Lower lobe of right lung (tissue), 2 donors: ENCODE measurements around the gene ZNF23. TPM values are rescaled to one million over a fixed set of nuclear protein-coding genes. Genes with fewer than 3 reads are reported as not detected.

Experiments used
- ATAC-seq, 2 donors: fragments of 200-7000 bp; cut with Tn5 transposase; one replicate each; pipeline ENCODE4 v1.9.1; 2020 to 2022; ENCODE audit warnings: mild to moderate bottlenecking in 2 of 2, moderate library complexity in 2 of 2
- DNase-seq: peaks from one replicate; pipeline ENCODE4 v3.0.0-alpha.2; 2020
- H3K27ac ChIP-seq: fragments of 200-600 bp; one replicate; pipeline ENCODE4 v1.8.0; 2022
- H3K27me3 ChIP-seq: fragments of 200-600 bp; one replicate; pipeline ENCODE4 v1.8.0; 2022; ENCODE audit warnings: low read depth
- H3K36me3 ChIP-seq: fragments of 200-600 bp; one replicate; pipeline ENCODE4 v1.8.0; 2022; ENCODE audit warnings: mild to moderate bottlenecking
- H3K4me1 ChIP-seq: fragments of 200-600 bp; one replicate; pipeline ENCODE4 v1.8.0; 2022
- H3K4me3 ChIP-seq: fragments of 200-600 bp; one replicate; pipeline ENCODE4 v1.8.0; 2022; ENCODE audit warnings: mild to moderate bottlenecking
- H3K9me3 ChIP-seq: fragments of 200-600 bp; one replicate; pipeline ENCODE4 v1.8.0; 2022
- intact Hi-C: fragments of 100-400 bp; cut with DNase I; formaldehyde crosslinking; loops from one replicate; pipeline ENCODE4 v1.11.0; 2022
- total RNA-seq: library from RNA; stranded (reverse); fragmentation: NEBNext Ultra II Directional; extraction: Animal tissue kit (Norgen Biotek cat#: 25700); gene quantifications from one replicate; pipeline ENCODE4 v1.2.1, GENCODE V29; 2021
- TF ChIP-seq, protein P1 (sequence below): fragments of 200-600 bp; IDR thresholded peaks from one replicate; pipeline ENCODE4 v1.8.0; 2022; ENCODE audit warnings: antibody characterized with exemption, mild to moderate bottlenecking
- donor health status: DM: no; HTN: yes; CAD: no; lungs with severe emphysema.

ZNF23 gene
- total RNA-seq, 1 donor from 2014 or later: 9.5 TPM

DNA sequence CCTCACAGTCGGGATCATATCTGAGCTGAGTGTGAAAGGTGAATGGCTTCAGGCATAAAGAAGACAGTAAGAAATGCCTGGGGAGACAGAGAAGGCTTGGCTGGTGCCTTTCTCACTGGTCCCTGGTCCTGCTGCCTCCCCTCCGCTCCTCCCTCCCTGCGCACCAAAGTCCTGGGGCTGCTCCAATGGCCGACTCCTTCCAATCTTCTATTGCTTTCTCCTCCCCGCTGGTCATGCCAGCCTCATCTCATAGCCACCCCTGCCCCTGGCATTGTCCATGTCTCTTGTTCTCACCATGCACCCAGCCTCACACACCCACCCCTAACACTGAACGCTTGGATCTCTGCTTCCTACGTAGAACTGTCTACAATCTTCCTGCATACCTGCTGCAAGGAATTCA, 38.2 kb downstream of the ZNF23 start:
- Histone ChIP-seq H3K27ac (no peak overlapping the region), H3K36me3 (no peaks in the 10 kb centered on the region), H3K27me3 (peaks cover 26% of the 10 kb centered on the region), H3K4me3 (no peak overlapping the region), H3K9me3 (no peaks in the 10 kb centered on the region), H3K4me1 (no peaks in the 10 kb centered on the region)
- DNase-seq (no peak), ATAC-seq (no peak)
- intact Hi-C loops: no loop called here
- TF ChIP-seq, protein P1, sequence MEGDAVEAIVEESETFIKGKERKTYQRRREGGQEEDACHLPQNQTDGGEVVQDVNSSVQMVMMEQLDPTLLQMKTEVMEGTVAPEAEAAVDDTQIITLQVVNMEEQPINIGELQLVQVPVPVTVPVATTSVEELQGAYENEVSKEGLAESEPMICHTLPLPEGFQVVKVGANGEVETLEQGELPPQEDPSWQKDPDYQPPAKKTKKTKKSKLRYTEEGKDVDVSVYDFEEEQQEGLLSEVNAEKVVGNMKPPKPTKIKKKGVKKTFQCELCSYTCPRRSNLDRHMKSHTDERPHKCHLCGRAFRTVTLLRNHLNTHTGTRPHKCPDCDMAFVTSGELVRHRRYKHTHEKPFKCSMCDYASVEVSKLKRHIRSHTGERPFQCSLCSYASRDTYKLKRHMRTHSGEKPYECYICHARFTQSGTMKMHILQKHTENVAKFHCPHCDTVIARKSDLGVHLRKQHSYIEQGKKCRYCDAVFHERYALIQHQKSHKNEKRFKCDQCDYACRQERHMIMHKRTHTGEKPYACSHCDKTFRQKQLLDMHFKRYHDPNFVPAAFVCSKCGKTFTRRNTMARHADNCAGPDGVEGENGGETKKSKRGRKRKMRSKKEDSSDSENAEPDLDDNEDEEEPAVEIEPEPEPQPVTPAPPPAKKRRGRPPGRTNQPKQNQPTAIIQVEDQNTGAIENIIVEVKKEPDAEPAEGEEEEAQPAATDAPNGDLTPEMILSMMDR: no peak

DNA sequence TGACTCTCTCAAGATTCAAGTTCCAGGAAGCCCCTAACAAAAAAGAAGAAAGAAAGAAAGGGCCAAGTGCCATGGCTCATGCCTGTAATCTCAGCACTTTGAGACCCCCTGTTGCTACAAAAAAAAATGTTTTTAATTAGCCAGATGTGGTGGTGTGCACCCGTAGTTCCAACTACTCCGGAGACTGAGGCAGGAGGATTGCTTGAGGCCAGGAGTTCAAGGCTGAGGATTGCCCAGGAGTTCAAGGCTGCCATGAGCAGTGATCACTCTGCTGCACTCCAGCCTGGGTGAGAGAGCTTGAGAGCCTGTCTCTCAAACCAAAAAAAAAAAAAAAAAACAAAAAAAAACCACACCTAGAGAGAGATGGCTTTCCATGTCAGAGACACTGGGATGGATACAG, 39.0 kb downstream of the ZNF23 start:
- intact Hi-C loops: no loop called here
- TF ChIP-seq, protein P1: no peak
- H3K4me1 ChIP-seq: no peaks in the 10 kb centered on the region
- DNase-seq: no peak
- H3K4me3 ChIP-seq: no peak overlapping the region
- no peaks in the 10 kb centered on the region for H3K9me3 ChIP-seq
- ATAC-seq: no peak
- no peak overlapping the region for H3K27ac ChIP-seq
- H3K27me3 ChIP-seq: peaks cover 25% of the 10 kb centered on the region
- H3K36me3 ChIP-seq: no peaks in the 10 kb centered on the region

GRCh38 chr16:71421911-71422310, 40.1 kb downstream of the ZNF23 start:
- Histone ChIP-seq H3K4me3 (no peak overlapping the region), H3K9me3 (no peaks in the 10 kb centered on the region), H3K36me3 (no peaks in the 10 kb centered on the region), H3K27me3 (peaks cover 25% of the 10 kb centered on the region), H3K27ac (no peak overlapping the region), H3K4me1 (no peaks in the 10 kb centered on the region)
- intact Hi-C loops: no loop called here
- ATAC-seq (no peak), DNase-seq (no peak)
- TF ChIP-seq, protein P1: peak; percentile 42

GRCh38 chr16:71414038-71414437, 48.0 kb downstream of the ZNF23 start:
- Histone ChIP-seq H3K4me3 (no peak overlapping the region), H3K36me3 (no peaks in the 10 kb centered on the region), H3K27ac (no peak overlapping the region), H3K27me3 (peaks cover 21% of the 10 kb centered on the region), H3K4me1 (peaks cover 7% of the 10 kb centered on the region), H3K9me3 (no peaks in the 10 kb centered on the region)
- TF ChIP-seq, protein P1: no peak
- no peak for ATAC-seq
- DNase-seq: no peak
- intact Hi-C loops: loop anchor here (10.0 kb wide), 1 partner anchor 81 kb away; no protein-coding TSS in a partner anchor

- Histone ChIP-seq H3K27ac (no peak overlapping the region), H3K4me3 (no peak overlapping the region), H3K9me3 (no peaks in the 10 kb centered on the region), H3K4me1 (peaks cover 7% of the 10 kb centered on the region), H3K27me3 (peaks cover 24% of the 10 kb centered on the region), H3K36me3 (no peaks in the 10 kb centered on the region)
- intact Hi-C loops: loop anchor here (10.0 kb wide), 1 partner anchor 81 kb away; no protein-coding TSS in a partner anchor
- DNase-seq (no peak), ATAC-seq (no peak)
- TF ChIP-seq, protein P1: no peak
Observed at GRCh38 chr16:71413341-71413740, 48.7 kb downstream of the ZNF23 start.
